Vagina (tissue), 2 donors: ENCODE results near the gene BTG2.

ENCODE experiments used
- POLR2A ChIP-seq, 2 donors: fragments of 450-650 bp; IDR thresholded peaks; one replicate each; pipeline ENCODE4 v1.6.1; 2017; ENCODE audit warnings: antibody characterized with exemption in 2 of 2, mild to moderate bottlenecking in 2 of 2, moderate library complexity in 2 of 2
- POLR2AphosphoS5 ChIP-seq, 2 donors: sonication (generic); formaldehyde crosslinking; IDR thresholded peaks; one replicate each; pipeline ENCODE4 v1.9.0; 2017; ENCODE audit warnings: antibody characterized with exemption in 2 of 2, mild to moderate bottlenecking in 2 of 2, low read depth in 1 of 2; ENCODE audit not compliant: insufficient read depth in 1 of 2
- TF ChIP-seq, protein P1 (sequence below), 3 experiments: fragments of 450-650 bp in 2 of 3; fragments of 200-600 bp in 1 of 3; sonication (generic) in 1 of 3; IDR thresholded peaks; one replicate each; pipeline ENCODE4 v1.5.1; 2017 to 2019; ENCODE audit warnings: antibody characterized with exemption in 3 of 3, mild to moderate bottlenecking in 2 of 3, moderate library complexity in 2 of 3

DNA sequence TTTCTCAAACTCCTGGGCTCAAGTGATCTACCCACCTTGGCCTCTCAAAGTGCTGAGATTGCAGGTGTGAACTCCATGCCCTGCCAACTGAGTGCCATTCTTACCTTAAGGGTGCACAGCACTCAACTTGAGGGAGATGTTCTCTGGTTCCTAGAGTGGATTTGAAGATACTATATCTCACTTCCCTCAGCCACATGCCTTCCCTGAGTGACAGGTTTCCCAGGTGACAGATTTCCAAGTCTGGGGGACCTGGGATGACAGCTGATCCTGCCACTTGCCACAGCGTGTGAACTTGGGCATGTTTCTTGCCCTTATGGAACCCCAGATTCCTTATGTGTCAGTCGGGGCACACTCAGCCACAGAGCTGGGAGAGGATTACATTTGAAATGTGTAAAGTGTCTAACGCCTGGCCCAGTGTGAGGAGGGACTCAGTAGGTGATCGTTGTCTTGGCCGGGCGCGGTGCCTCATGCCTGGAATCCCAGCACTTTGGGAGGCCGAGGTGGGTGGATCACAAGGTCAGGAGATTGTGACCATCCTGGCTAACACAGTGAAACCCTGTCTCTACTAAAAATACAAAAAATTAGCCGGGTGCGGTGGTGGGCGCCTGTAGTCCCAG, 29.6 kb upstream of the BTG2 start:
- TF ChIP-seq, protein P1, sequence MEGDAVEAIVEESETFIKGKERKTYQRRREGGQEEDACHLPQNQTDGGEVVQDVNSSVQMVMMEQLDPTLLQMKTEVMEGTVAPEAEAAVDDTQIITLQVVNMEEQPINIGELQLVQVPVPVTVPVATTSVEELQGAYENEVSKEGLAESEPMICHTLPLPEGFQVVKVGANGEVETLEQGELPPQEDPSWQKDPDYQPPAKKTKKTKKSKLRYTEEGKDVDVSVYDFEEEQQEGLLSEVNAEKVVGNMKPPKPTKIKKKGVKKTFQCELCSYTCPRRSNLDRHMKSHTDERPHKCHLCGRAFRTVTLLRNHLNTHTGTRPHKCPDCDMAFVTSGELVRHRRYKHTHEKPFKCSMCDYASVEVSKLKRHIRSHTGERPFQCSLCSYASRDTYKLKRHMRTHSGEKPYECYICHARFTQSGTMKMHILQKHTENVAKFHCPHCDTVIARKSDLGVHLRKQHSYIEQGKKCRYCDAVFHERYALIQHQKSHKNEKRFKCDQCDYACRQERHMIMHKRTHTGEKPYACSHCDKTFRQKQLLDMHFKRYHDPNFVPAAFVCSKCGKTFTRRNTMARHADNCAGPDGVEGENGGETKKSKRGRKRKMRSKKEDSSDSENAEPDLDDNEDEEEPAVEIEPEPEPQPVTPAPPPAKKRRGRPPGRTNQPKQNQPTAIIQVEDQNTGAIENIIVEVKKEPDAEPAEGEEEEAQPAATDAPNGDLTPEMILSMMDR (IDR thresholded peaks at IDR 0.05), result no peak
- TF ChIP-seq POLR2A (IDR thresholded peaks at IDR 0.05) (no peak), POLR2AphosphoS5 (IDR thresholded peaks at IDR 0.05; ENCODE audit: insufficient read depth in 1 of 2, low read depth in 1 of 2) (no peak)
